ENCODE results near the gene THRB.

GRCh38 chr3:24352893-24353553 is 141.6 kb downstream of the THRB start:
- TF ChIP-seq POLR2AphosphoS5 (IDR thresholded peaks at IDR 0.05): no peak
- TF ChIP-seq POLR2A (IDR thresholded peaks at IDR 0.05): no peak
- no peak for TF ChIP-seq CTCF (IDR thresholded peaks at IDR 0.05)
- no peak for TF ChIP-seq EP300 (IDR thresholded peaks at IDR 0.05)
